ENCODE data around the gene HRG. TPM values are rescaled to one million over a fixed set of nuclear protein-coding genes. Genes with fewer than 3 reads are reported as not detected.

HRG gene
- not detected for total RNA-seq

- Mint-ChIP-seq H3K36me3 (no peaks in the 10 kb centered on the region), H3K9me3 (ENCODE audit: low read depth) (no peaks in the 10 kb centered on the region), H3K4me3 (no peak within 1 kb of the TSS), H3K27ac (no peak within 1 kb of the TSS), H3K4me1 (peaks cover 16% of the 10 kb centered on the region), H3K27me3 (peaks cover 9% of the 10 kb centered on the region)
- DNase-seq (no peak), ATAC-seq (no peak)
- CTCF ChIA-PET, result interaction anchor here (1.1 kb wide), 1 partner anchor 49 kb away, joined by 3 read pairs; no protein-coding TSS in a partner anchor
Observed at GRCh38 chr3:186665625-186666188, at the start of gene HRG. Gene HRG, plus strand, starts transcription at chr3:186666014. Its CDS starts 18 bp downstream, at chr3:186666032.

DNA sequence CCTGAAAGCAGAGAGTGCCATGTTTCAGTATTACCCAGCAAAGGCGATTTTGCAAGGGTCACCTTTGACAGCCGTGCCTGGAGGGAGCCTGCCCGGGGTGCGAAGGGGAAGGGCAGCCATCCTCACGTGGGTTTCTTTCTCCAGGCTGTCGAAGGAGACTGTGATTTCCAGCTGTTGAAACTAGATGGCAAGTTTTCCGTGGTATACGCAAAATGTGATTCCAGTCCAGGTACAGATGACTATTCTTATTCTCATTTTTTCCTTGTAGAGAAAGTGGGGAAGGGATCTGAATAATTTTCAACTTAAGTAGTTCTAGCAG, 49.6 kb upstream of the HRG start:
- Mint-ChIP-seq H3K4me3 (no peak overlapping the region), H3K27ac (no peak overlapping the region), H3K36me3 (no peaks in the 10 kb centered on the region), H3K9me3 (ENCODE audit: low read depth) (no peaks in the 10 kb centered on the region), H3K4me1 (peaks cover 21% of the 10 kb centered on the region), H3K27me3 (peaks cover 48% of the 10 kb centered on the region)
- DNase-seq (no peak), ATAC-seq (no peak)
- CTCF ChIA-PET, result interaction anchor here (0.5 to 8.1 kb wide), 45 partner anchors 9 to 672 kb away, joined by 3 to 106 read pairs (median 5); partner anchors contain the start of genes DNAJB11, EIF4A2, HRG and RFC4

DNA sequence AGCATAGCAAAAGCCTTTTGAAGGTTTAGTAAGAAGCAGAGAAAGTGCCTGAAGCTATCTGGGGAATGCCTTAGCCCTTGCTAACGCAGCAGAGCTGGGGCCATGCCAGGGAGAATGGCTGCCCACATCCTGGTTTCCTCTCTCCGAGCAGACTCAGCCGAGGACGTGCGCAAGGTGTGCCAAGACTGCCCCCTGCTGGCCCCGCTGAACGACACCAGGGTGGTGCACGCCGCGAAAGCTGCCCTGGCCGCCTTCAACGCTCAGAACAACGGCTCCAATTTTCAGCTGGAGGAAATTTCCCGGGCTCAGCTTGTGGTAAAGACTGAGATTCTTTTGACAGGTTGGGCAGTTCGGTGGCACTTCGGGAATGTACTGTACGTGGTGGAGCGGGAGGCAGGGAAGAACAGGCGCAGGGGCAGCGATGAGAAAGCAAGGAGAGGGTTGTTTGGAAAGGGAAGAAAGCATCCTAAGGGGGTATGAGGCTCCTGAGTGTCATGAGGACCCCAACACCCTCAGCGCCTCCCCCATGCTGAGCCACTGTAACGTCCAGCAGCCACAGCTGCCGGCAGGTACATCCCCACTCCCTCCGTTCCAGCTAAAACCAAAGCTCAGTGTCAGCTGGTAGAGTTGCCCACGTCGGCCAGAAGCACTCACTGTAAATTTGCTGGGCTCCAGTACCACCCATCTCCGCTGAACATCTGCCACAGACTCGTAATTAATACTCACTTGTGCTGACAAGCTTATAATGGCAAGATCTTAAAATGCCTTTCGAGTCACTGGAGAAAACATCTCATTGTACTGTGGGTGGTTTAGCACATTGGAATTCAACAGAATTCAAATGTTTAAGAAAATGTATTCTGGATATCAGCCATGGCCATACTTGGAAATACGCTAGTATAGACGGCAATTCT, 48.5 kb upstream of the HRG start:
- Mint-ChIP-seq H3K27me3 (peaks cover 50% of the 10 kb centered on the region), H3K4me1 (peaks cover 21% of the 10 kb centered on the region), H3K27ac (no peak overlapping the region), H3K9me3 (ENCODE audit: low read depth) (no peaks in the 10 kb centered on the region), H3K4me3 (peak overlapping the region; percentile 26), H3K36me3 (no peaks in the 10 kb centered on the region)
- peak; percentile 89 for DNase-seq
- CTCF ChIA-PET, result interaction anchor here (0.5 to 8.1 kb wide), 71 partner anchors 8 to 686 kb away, joined by 3 to 106 read pairs (median 4); partner anchors contain the start of genes DNAJB11, EIF4A2, FETUB and HRG
- ATAC-seq, result peak; percentile 98

DNA sequence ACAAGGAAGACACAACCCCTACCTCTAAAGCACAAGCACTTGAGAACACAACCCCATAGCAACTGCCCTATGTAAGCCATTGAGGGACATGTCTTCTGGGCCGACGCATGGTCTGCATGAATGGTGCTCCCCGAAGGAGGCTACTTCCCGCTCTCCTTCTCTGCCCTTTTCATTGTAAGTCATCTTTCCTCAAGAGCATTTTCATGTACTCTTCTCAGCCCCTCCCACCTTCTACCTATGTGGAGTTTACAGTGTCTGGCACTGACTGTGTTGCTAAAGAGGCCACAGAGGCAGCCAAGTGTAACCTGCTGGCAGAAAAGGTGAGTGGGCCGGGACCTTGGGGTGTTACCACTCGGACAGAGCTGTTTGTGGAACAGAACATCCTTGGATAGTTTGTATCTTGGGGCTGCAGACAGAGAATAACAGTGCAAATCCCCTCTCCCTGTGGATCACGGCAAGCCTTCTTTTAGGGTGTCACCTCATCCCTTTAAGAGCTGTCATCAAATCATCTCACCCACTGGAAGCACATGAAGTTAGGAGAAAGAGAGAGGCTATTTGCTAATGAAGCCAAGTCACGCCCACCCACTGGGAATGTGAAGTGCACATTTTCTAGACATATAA, 47.4 kb upstream of the HRG start:
- Mint-ChIP-seq H3K27me3 (peaks cover 48% of the 10 kb centered on the region), H3K9me3 (ENCODE audit: low read depth) (no peaks in the 10 kb centered on the region), H3K36me3 (no peaks in the 10 kb centered on the region), H3K4me3 (no peak overlapping the region), H3K27ac (no peak overlapping the region), H3K4me1 (peaks cover 21% of the 10 kb centered on the region)
- DNase-seq (no peak), ATAC-seq (no peak)
- CTCF ChIA-PET, result interaction anchor here (1.2 to 8.1 kb wide), 5 partner anchors 7 to 546 kb away, joined by 5 to 106 read pairs (median 11); no protein-coding TSS in a partner anchor

DNA sequence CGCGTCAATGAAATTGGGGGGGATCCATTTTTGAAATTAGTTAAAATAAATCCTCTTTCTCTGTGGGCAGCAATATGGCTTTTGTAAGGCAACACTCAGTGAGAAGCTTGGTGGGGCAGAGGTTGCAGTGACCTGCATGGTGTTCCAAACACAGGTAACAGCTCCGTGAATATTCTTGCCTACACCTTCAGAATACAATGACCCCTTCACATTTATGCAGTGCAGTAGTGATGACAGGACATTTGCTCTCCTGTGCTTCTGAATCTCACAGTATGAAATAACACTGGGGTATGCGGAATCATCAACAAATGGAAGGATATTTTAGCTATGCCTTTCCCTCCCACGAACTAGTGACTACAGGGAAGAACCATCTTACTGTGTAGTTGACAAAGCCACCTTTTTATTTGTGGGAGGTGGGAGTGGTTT, 46.0 kb upstream of the HRG start:
- no peak overlapping the region for H3K27ac Mint-ChIP-seq
- H3K27me3 Mint-ChIP-seq, result peaks cover 41% of the 10 kb centered on the region
- no peak overlapping the region for H3K4me3 Mint-ChIP-seq
- H3K36me3 Mint-ChIP-seq, result no peaks in the 10 kb centered on the region
- H3K4me1 Mint-ChIP-seq, result peaks cover 15% of the 10 kb centered on the region
- DNase-seq (no peak), ATAC-seq (no peak)
- no peaks in the 10 kb centered on the region for H3K9me3 Mint-ChIP-seq (ENCODE audit: low read depth)
- CTCF ChIA-PET, result interaction anchor here (1.0 to 1.2 kb wide), 2 partner anchors 10 to 202 kb away, joined by 3 to 8 read pairs; no protein-coding TSS in a partner anchor

GRCh38 chr3:186620213-186621092, 45.4 kb upstream of the HRG start:
- peaks cover 13% of the 10 kb centered on the region for H3K4me1 Mint-ChIP-seq
- no peak overlapping the region for H3K27ac Mint-ChIP-seq
- H3K9me3 Mint-ChIP-seq (ENCODE audit: low read depth), result no peaks in the 10 kb centered on the region
- CTCF ChIA-PET, result interaction anchor here (0.7 to 1.2 kb wide), 4 partner anchors 10 to 325 kb away, joined by 3 to 8 read pairs (median 3); no protein-coding TSS in a partner anchor
- ATAC-seq, result no peak
- no peaks in the 10 kb centered on the region for H3K36me3 Mint-ChIP-seq
- H3K27me3 Mint-ChIP-seq, result peaks cover 39% of the 10 kb centered on the region
- no peak for DNase-seq
- H3K4me3 Mint-ChIP-seq, result no peak overlapping the region

DNA sequence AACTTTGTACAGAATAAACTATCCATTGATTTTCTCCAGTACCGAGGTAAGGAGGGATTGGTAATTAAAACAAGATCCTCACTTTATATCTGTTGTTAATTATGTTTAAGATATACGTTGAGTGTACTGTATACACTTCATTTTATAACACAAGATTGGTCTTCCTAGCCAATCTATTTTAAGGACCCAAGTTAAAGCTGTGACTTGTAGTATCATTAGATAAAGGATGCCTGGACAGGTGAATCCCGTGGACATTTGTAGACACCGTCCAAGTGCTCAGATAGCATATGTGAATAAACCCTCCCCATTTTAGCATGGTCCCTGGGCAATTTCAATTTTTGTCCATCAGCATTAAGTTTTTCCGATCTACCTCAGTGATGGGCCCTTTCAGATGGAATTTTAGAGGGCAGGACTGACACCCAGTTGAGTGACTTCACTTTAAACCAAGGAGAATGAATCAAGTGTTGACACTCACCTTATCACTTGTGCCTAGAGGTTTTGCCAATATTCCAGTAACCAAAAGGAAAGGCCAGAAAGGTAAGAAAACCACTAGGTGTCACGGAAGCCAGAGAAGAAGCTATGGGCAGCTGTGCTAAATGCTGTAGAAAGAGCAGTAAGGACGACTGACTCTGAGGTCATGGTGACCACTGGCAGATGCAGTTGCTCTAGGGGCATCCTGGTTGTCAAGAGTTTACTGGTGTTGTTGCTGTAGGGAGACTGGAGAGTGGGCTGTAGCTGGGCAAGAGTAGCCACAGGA, 43.7 kb upstream of the HRG start:
- no peak overlapping the region for H3K27ac Mint-ChIP-seq
- ATAC-seq (no peak), DNase-seq (no peak)
- CTCF ChIA-PET, result interaction anchor here (1.2 kb wide), 1 partner anchor 8 kb away, joined by 3 read pairs; no protein-coding TSS in a partner anchor
- H3K27me3 Mint-ChIP-seq, result peaks cover 36% of the 10 kb centered on the region
- no peaks in the 10 kb centered on the region for H3K36me3 Mint-ChIP-seq
- no peak overlapping the region for H3K4me3 Mint-ChIP-seq
- H3K4me1 Mint-ChIP-seq, result peaks cover 5% of the 10 kb centered on the region
- H3K9me3 Mint-ChIP-seq (ENCODE audit: low read depth), result no peaks in the 10 kb centered on the region

DNA sequence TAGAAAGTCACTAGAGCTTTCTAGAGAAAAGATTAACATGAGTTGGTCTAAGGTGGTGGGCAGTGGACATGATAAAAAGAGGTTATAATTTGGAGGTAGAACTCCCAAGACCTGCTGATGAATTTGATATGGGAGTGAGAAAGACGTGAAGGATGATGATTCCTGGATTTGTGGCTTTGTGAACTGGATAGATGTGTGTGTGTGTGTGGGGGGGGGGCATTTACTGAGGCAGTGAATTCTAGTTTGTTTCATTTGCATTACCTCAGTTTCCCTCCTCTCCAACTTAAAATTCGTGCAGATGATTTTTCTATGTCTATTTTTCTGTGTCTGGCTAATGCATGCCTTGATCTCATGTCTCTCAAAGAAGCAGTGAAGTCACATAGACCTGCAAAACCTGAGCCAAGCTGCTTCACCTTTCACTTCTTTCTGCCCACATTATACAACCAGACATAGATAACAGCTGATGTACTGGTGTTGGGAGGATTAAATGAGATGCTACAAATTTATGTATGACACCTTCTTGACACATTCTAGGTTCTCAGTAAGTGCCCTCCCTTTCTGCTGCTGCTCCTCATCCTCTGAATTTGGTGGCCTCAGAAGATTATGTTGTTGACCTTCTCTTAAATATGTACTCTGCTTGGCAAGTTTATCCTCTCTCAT, 43.0 kb upstream of the HRG start:
- Mint-ChIP-seq H3K27ac (no peak overlapping the region), H3K4me3 (no peak overlapping the region), H3K36me3 (no peaks in the 10 kb centered on the region), H3K9me3 (ENCODE audit: low read depth) (no peaks in the 10 kb centered on the region), H3K27me3 (peaks cover 30% of the 10 kb centered on the region), H3K4me1 (no peaks in the 10 kb centered on the region)
- DNase-seq (no peak), ATAC-seq (no peak)
- CTCF ChIA-PET, result interaction anchor here (1.2 kb wide), 1 partner anchor 9 kb away, joined by 3 read pairs; no protein-coding TSS in a partner anchor

DNA sequence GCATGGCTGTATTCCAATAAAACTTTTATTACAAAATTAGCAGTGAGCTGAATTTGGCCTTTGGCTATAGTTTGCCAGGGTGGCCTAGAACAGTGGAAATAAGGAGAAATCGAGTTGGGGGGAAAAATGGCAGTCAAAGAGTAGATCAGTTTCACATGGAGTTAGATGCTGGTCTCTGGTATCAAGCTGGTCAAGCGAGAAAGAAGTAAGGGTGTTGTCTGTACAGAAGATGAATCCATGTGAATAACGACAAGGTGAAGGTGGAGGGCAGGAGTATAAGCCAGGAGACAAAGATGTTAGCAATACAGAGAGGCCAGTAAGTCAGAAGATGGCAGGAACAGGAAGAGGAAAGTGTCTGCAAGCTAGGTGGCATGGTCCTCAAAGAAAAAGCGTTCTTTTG, 41.2 kb upstream of the HRG start:
- H3K27ac Mint-ChIP-seq, result no peak overlapping the region
- H3K9me3 Mint-ChIP-seq (ENCODE audit: low read depth), result no peaks in the 10 kb centered on the region
- peaks cover 25% of the 10 kb centered on the region for H3K27me3 Mint-ChIP-seq
- ATAC-seq (no peak), DNase-seq (no peak)
- H3K4me1 Mint-ChIP-seq, result no peaks in the 10 kb centered on the region
- H3K4me3 Mint-ChIP-seq, result no peak overlapping the region
- no peaks in the 10 kb centered on the region for H3K36me3 Mint-ChIP-seq
- CTCF ChIA-PET, result interaction anchor here (3.6 kb wide), 1 partner anchor 8 kb away, joined by 31 read pairs; no protein-coding TSS in a partner anchor

GRCh38 chr3:186625600-186626042, 40.2 kb upstream of the HRG start:
- Mint-ChIP-seq H3K36me3 (no peaks in the 10 kb centered on the region), H3K4me1 (no peaks in the 10 kb centered on the region), H3K4me3 (no peak overlapping the region), H3K27me3 (peaks cover 29% of the 10 kb centered on the region), H3K9me3 (ENCODE audit: low read depth) (no peaks in the 10 kb centered on the region), H3K27ac (no peak overlapping the region)
- ATAC-seq, result no peak
- CTCF ChIA-PET, result interaction anchor here (3.6 kb wide), 1 partner anchor 9 kb away, joined by 31 read pairs; no protein-coding TSS in a partner anchor
- DNase-seq, result no peak

DNA sequence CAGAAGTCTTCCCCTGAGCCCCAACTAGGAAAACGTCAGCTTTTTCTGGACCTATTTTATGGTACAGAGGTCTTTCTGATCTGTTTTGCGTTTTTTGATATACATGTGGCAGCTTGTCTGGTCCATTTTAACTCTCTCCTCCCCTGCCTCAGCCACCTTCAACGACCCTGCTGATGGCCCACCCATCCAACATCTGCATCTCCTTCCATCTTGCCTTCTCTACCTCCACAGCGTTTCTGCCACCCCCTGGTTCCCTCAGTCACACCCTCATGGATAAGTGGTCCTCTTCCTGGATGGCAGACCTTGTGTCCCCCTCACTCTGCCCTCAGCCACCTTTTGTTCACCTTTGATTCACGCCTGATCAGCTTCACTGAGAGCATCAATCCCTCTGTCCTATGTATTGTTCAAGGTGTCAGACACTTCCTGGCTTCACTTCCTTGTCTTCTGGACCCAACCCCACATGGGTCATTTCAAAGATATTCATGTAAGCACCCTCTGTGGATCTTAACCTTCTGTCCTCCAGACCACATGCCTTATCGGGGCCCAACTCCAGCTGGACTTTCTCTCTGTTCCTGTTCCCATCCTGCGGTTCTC, 39.5 kb upstream of the HRG start:
- Mint-ChIP-seq H3K4me3 (no peak overlapping the region), H3K36me3 (no peaks in the 10 kb centered on the region), H3K4me1 (no peaks in the 10 kb centered on the region), H3K27me3 (peaks cover 29% of the 10 kb centered on the region), H3K9me3 (ENCODE audit: low read depth) (no peaks in the 10 kb centered on the region), H3K27ac (no peak overlapping the region)
- CTCF ChIA-PET, result interaction anchor here (3.6 kb wide), 1 partner anchor 10 kb away, joined by 31 read pairs; no protein-coding TSS in a partner anchor
- no peak for ATAC-seq
- no peak for DNase-seq
